Omental fat pad (tissue), 4 donors: ENCODE measurements around the gene RNF181. TPM values are rescaled to one million over a fixed set of nuclear protein-coding genes. Genes with fewer than 3 reads are reported as not detected.
"Not testable (repeated sequence)": the region's sequence is repeated elsewhere in the genome, so short reads cannot be mapped to it uniquely, and the experiment has no call there.

Experiments used
- ATAC-seq: fragments of 150-250 bp; one replicate; pipeline ENCODE4 v1.9.1; 2016; ENCODE audit warnings: mild to moderate bottlenecking, moderate library complexity; ENCODE audit not compliant: low FRiP score
- DNase-seq: peaks from one replicate; pipeline ENCODE4 v3.0.0-alpha.2; 2019; ENCODE audit warnings: low spot score
- CTCF ChIP-seq, 3 donors: fragments of 450-650 bp; IDR thresholded peaks; one replicate each; pipeline ENCODE4 v1.5.1; 2016 to 2017; ENCODE audit warnings: antibody characterized with exemption in 3 of 3, mild to moderate bottlenecking in 3 of 3, moderate library complexity in 2 of 3
- total RNA-seq, 4 donors: library from RNA; depleted of rRNA; stranded (reverse); fragments of >200 nt; gene quantifications; one replicate each; pipeline ENCODE4 v1.1.0, GENCODE V29; 2016

RNF181 gene
- total RNA-seq, 4 donors from 2014 or later, result 94.7 to 216 (median 144) TPM

- TF ChIP-seq CTCF (IDR thresholded peaks at IDR 0.05), result no peak
- DNase-seq (no peak), ATAC-seq (no peak)
These were observed 5.6 kb downstream of the RNF181 start for GRCh38 chr2:85600951-85601770.

GRCh38 chr2:85601771-85602475 lies 6.4 kb downstream of the RNF181 start:
- TF ChIP-seq CTCF (IDR thresholded peaks at IDR 0.05), result no peak

GRCh38 chr2:85602476-85603234 lies 7.1 kb downstream of the RNF181 start, which contains the start of gene TMEM150A:
Gene TMEM150A, minus strand, starts transcription at chr2:85602698. Its CDS starts 750 bp downstream, at chr2:85601948.
- DNase-seq (peak; percentile 78), ATAC-seq (peak; percentile 98)
- TF ChIP-seq CTCF (IDR thresholded peaks at IDR 0.05), result no peak

More at GRCh38 chr2:85601771-85602475, 6.4 kb downstream of the RNF181 start:
- DNase-seq (no peak), ATAC-seq (peak; percentile 73)

- DNase-seq, ATAC-seq: not testable (repeated sequence)
These were observed 8.5 kb downstream of the RNF181 start for GRCh38 chr2:85604133-85604444.

- DNase-seq (no peak), ATAC-seq (no peak)
- no peak for TF ChIP-seq CTCF (IDR thresholded peaks at IDR 0.05)
These were observed 9.2 kb downstream of the RNF181 start for GRCh38 chr2:85604568-85605339.

GRCh38 chr2:85605406-85606115 lies 10.0 kb downstream of the RNF181 start:
- no peak for TF ChIP-seq CTCF (IDR thresholded peaks at IDR 0.05)
- DNase-seq, result no peak
- ATAC-seq, result no peak
